ENCODE measurements around the gene MMP27.
A peak's percentile ranks its signal among the peaks of the same experiment; 100 is the strongest.
"Not testable (repeated sequence)": the region's sequence is repeated elsewhere in the genome, so short reads cannot be mapped to it uniquely, and the experiment has no call there.

The MMP27 gene, protein sequence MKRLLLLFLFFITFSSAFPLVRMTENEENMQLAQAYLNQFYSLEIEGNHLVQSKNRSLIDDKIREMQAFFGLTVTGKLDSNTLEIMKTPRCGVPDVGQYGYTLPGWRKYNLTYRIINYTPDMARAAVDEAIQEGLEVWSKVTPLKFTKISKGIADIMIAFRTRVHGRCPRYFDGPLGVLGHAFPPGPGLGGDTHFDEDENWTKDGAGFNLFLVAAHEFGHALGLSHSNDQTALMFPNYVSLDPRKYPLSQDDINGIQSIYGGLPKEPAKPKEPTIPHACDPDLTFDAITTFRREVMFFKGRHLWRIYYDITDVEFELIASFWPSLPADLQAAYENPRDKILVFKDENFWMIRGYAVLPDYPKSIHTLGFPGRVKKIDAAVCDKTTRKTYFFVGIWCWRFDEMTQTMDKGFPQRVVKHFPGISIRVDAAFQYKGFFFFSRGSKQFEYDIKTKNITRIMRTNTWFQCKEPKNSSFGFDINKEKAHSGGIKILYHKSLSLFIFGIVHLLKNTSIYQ

GRCh38 chr11:102705626-102706025 is at the start of gene MMP27:
Gene MMP27 (minus strand): TSS chr11:102705769. CDS start chr11:102705714, 55 bp downstream.
- no peak within 1 kb of the TSS for H3K4me3 ChIP-seq (ENCODE audit: low read length)
- DNase-seq (ENCODE audit: low read depth), result no peak
- TF ChIP-seq, protein P1, sequence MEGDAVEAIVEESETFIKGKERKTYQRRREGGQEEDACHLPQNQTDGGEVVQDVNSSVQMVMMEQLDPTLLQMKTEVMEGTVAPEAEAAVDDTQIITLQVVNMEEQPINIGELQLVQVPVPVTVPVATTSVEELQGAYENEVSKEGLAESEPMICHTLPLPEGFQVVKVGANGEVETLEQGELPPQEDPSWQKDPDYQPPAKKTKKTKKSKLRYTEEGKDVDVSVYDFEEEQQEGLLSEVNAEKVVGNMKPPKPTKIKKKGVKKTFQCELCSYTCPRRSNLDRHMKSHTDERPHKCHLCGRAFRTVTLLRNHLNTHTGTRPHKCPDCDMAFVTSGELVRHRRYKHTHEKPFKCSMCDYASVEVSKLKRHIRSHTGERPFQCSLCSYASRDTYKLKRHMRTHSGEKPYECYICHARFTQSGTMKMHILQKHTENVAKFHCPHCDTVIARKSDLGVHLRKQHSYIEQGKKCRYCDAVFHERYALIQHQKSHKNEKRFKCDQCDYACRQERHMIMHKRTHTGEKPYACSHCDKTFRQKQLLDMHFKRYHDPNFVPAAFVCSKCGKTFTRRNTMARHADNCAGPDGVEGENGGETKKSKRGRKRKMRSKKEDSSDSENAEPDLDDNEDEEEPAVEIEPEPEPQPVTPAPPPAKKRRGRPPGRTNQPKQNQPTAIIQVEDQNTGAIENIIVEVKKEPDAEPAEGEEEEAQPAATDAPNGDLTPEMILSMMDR (conservative IDR thresholded peaks at IDR 0.05; ENCODE audit: low read depth, low read length), result no peak

- no peak for DNase-seq (ENCODE audit: low read depth)
- no peak overlapping the region for H3K4me3 ChIP-seq (ENCODE audit: low read length)
- TF ChIP-seq, protein P1 (conservative IDR thresholded peaks at IDR 0.05; ENCODE audit: low read depth, low read length), result no peak
Measured at GRCh38 chr11:102753267-102753666, 47.7 kb upstream of the MMP27 start.

GRCh38 chr11:102751673-102752072 is 46.1 kb upstream of the MMP27 start:
- TF ChIP-seq, protein P1 (conservative IDR thresholded peaks at IDR 0.05; ENCODE audit: low read depth, low read length), result no peak
- H3K4me3 ChIP-seq (ENCODE audit: low read length), result no peak overlapping the region
- no peak for DNase-seq (ENCODE audit: low read depth)

- no peak overlapping the region for H3K4me3 ChIP-seq (ENCODE audit: low read length)
- no peak for DNase-seq (ENCODE audit: low read depth)
- TF ChIP-seq, protein P1 (conservative IDR thresholded peaks at IDR 0.05; ENCODE audit: low read depth, low read length), result no peak
Measured at GRCh38 chr11:102749101-102749722, 43.6 kb upstream of the MMP27 start.

DNA sequence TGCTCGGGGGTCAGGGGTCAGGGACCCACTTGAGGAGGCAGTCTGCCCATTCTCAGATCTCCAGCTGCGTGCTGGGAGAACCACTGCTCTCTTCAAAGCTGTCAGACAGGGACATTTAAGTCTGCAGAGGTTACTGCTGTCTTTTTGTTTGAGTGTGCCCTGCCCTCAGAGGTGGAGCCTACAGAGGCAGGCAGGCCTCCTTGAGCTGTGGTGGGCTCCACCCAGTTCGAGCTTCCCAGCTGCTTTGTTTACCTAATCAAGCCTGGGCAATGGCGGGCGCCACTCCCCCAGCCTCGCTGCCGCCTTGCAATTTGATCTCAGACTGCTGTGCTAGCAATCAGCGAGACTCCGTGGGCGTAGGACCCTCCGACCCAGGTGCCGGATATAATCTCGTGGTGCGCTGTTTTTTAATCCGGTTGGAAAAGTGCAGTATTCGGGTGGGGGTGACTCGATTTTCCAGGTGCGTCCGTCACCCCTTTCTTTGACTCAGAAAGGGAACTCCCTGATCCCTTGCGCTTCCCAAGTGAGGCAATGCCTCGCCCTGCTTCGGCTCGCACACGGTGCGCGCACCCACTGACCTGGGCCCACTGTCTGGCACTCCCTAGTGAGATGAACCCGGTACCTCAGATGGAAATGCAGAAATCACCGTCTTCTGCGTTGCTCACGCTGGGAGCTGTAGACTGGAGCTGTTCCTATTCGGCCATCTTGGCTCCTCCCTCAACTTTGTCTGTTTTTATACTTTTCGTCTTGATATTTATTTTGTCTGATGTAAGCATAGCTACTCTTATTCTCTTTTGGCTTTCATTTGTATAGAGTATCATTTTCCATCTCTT is 41.4 kb upstream of the MMP27 start:
- not testable (repeated sequence) for DNase-seq (ENCODE audit: low read depth); H3K4me3 ChIP-seq (ENCODE audit: low read length)

- DNase-seq (ENCODE audit: low read depth), result no peak
- TF ChIP-seq, protein P1 (conservative IDR thresholded peaks at IDR 0.05; ENCODE audit: low read depth, low read length), result no peak
- no peak overlapping the region for H3K4me3 ChIP-seq (ENCODE audit: low read length)
Measured at GRCh38 chr11:102734650-102735049, 29.1 kb upstream of the MMP27 start.

- TF ChIP-seq, protein P1 (conservative IDR thresholded peaks at IDR 0.05; ENCODE audit: low read depth, low read length), result peak; percentile 87
- DNase-seq (ENCODE audit: low read depth), result peak; percentile 7
Measured at GRCh38 chr11:102733232-102733875, 27.8 kb upstream of the MMP27 start.

GRCh38 chr11:102730944-102731343 is 25.4 kb upstream of the MMP27 start:
- not testable (repeated sequence) for DNase-seq (ENCODE audit: low read depth); H3K4me3 ChIP-seq (ENCODE audit: low read length)

More at GRCh38 chr11:102733232-102733875, 27.8 kb upstream of the MMP27 start:
- H3K4me3 ChIP-seq (ENCODE audit: low read length), result no peak overlapping the region
